Measurements from ENCODE around the gene SCAMP4.

The SCAMP4 gene

DNA sequence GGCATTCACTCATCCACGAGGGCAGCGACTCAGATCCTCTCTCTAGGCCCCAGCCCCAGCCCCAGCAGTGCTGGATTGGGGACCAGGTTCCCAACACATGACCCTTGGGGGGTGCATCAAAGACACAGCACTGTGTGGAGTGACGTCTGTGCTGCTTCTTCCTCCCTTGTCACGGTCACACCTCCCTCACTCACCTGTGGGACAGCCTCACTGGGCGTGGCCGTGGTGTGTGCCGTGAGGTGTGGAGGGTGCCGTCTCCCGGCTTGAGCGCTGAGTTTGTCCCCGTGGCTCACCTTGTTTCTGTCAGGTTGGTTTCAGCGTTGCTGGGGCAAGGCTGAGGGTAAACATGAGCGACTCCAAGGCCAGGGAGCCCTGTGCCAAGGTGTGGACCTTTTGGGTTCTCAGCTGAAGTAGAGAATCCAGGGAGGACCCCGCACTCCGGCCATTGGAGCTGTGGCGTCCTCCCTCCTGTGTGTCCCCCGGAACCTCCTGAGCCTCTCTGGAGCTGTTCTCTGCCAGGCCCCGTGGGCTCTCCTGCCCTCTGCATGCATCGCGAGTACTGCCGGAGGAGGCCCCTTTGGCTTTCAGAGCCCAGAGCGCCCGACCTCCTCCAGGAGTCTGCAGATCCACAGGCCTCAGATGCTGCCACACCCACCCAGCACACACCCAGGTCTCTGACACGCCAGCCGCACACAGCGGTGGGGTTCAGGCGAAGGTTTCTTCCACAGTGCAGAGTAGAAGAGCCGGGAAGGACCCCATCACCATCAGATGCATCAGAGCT is 69.4 kb downstream of the SCAMP4 start:
- DNase-seq (ENCODE audit: extremely low spot score, insufficient read length, low read depth) = no peak
- FAIRE-seq = no peak

DNA sequence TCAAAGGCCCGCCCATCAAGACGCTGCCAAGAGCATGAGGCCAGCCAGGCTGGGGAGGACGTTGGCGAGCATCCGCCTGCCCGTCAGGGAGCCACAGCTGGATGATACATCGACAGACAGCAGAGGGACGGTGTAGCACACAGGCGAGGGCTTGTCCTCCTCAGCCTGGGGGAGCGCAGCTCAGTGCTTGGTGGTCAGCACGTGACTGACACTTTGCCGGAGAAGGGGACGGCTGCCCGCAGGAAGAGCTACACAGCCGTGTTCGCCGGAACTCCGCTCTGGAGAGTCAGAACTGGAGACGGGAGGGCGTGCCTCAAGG is 69.9 kb downstream of the SCAMP4 start:
- DNase-seq (ENCODE audit: extremely low spot score, insufficient read length, low read depth) = no peak
- no peak for FAIRE-seq
